PC-3 (cell line): ENCODE data around the gene HTR3B. TPM values are rescaled to one million over a fixed set of nuclear protein-coding genes. Genes with fewer than 3 reads are reported as not detected.
"Not testable (repeated sequence)": the region's sequence is repeated elsewhere in the genome, so short reads cannot be mapped to it uniquely, and the experiment has no call there.

Experiments
- ATAC-seq: fragments of 200-7000 bp; cut with Tn5 transposase; 2 replicates; pipeline ENCODE4 v1.9.1; 2020; ENCODE audit warnings: mild to moderate bottlenecking, moderate library complexity
- BruUV-seq: library from RNA; stranded (reverse); fragments of 400-500 nt; replicated peaks from 2 replicates; lab custom pipeline; 2021; lab: Mats Ljungman, UMichigan
- CTCF ChIA-PET: fragments of 300-600 bp; sonication (Branson Sonifier 250); formaldehyde crosslinking; loops from one replicate; lab custom pipeline; 2022; ENCODE audit warnings: antibody characterized with exemption; lab: Charles Lee
- POLR2A ChIA-PET: fragments of 300-600 bp; sonication (Branson Sonifier 250); formaldehyde crosslinking; loops from one replicate; lab custom pipeline; 2022; ENCODE audit warnings: antibody characterized with exemption; ENCODE audit not compliant: unreplicated experiment; lab: Charles Lee
- DNase-seq: peaks from one replicate; pipeline ENCODE4 v3.0.0-alpha.2; 2015
- H2AFZ ChIP-seq: fragments of 300-600 bp; sonication (generic); 2 replicates; pipeline ENCODE4 v1.6.0; 2016; ENCODE audit warnings: antibody characterized with exemption, low read length
- H3F3A ChIP-seq: fragments of 300-600 bp; sonication (generic); one replicate; pipeline ENCODE4 v1.6.0; 2017; ENCODE audit warnings: antibody characterized with exemption, low read length, control low read depth, mild to moderate bottlenecking; ENCODE audit not compliant: unreplicated experiment
- H3K27ac ChIP-seq: fragments of 300-600 bp; sonication (generic); 2 replicates; pipeline ENCODE4 v1.5.1; 2016; ENCODE audit warnings: mild to moderate bottlenecking, low read length
- H3K27me3 ChIP-seq: fragments of 300-600 bp; sonication (generic); 2 replicates; pipeline ENCODE4 v1.6.1; 2016; ENCODE audit warnings: low read length, mixed read lengths
- H3K36me3 ChIP-seq: fragments of 300-600 bp; sonication (generic); 2 replicates; pipeline ENCODE4 v1.6.1; 2016; ENCODE audit warnings: low read depth, mixed run types, low read length, mixed read lengths
- H3K4me1 ChIP-seq: fragments of 300-600 bp; sonication (generic); 2 replicates; pipeline ENCODE4 v1.5.1; 2016; ENCODE audit warnings: low read length; ENCODE audit not compliant: insufficient read depth
- H3K4me2 ChIP-seq: fragments of 300-600 bp; sonication (generic); 2 replicates; pipeline ENCODE4 v1.6.0; 2016; ENCODE audit warnings: low read length
- H3K4me3 ChIP-seq: fragments of 300-600 bp; sonication (generic); 2 replicates; pipeline ENCODE4 v1.5.1; 2016; ENCODE audit warnings: mild to moderate bottlenecking, low read length, mixed read lengths
- H3K79me2 ChIP-seq: fragments of 300-600 bp; sonication (generic); 2 replicates; pipeline ENCODE4 v1.6.1; 2017; ENCODE audit warnings: low read length, mixed read lengths
- H3K9ac ChIP-seq: fragments of 300-600 bp; sonication (generic); 2 replicates; pipeline ENCODE4 v1.6.0; 2016; ENCODE audit warnings: mild to moderate bottlenecking, low read length
- H3K9me2 ChIP-seq: fragments of 300-600 bp; sonication (generic); replicated peaks from 2 replicates; pipeline ENCODE4 v1.6.1; 2016; ENCODE audit warnings: mixed run types, low read length, mixed read lengths
- H3K9me3 ChIP-seq: fragments of 300-600 bp; sonication (generic); 2 replicates; pipeline ENCODE4 v1.6.1; 2016; ENCODE audit warnings: low read length, mixed read lengths
- H4K20me1 ChIP-seq: fragments of 300-600 bp; sonication (generic); 2 replicates; pipeline ENCODE4 v1.6.1; 2016; ENCODE audit warnings: low read length, mixed read lengths
- CTCF ChIP-seq: fragments of 300-600 bp; sonication (generic); conservative IDR thresholded peaks from 2 replicates; pipeline ENCODE4 v1.5.1; 2017; ENCODE audit warnings: antibody characterized with exemption, low read depth, mild to moderate bottlenecking, low read length
- EZH2 ChIP-seq: fragments of 300-600 bp; sonication (generic); IDR thresholded peaks from one replicate; pipeline ENCODE4 v1.6.1; 2017; ENCODE audit warnings: antibody characterized with exemption, mild to moderate bottlenecking, low read length; ENCODE audit not compliant: unreplicated experiment
- EZH2phosphoT487 ChIP-seq: fragments of 300-600 bp; sonication (generic); IDR thresholded peaks from 2 replicates; pipeline ENCODE4 v1.6.1; 2018; ENCODE audit warnings: mild to moderate bottlenecking, antibody characterized with exemption, low read length, borderline replicate concordance
- intact Hi-C: fragments of 100-400 bp; cut with micrococcal nuclease; formaldehyde crosslinking; loops from 2 replicates; pipeline ENCODE4 v1.9.0; 2023
- total RNA-seq: library from RNA; depleted of rRNA; stranded (reverse); fragments of >200 nt; gene quantifications from 2 replicates; pipeline ENCODE4 v1.2.3, GENCODE V29; 2014

The HTR3B gene
- total RNA-seq, 1 experiment from 2014 or later, result not detected

- ChIA-PET CTCF (interaction anchor here (1.2 kb wide), 1 partner anchor 11 kb away, joined by 3 read pairs; no protein-coding TSS in a partner anchor), POLR2A (no interaction called here)
- ATAC-seq, result no peak
- H2AFZ ChIP-seq, result no peak overlapping the region
- H3K4me1 ChIP-seq, result peaks cover 13% of the 10 kb centered on the region; the same call in 1 of the 2 replicates
- H3F3A ChIP-seq, result no peaks in the 10 kb centered on the region
- no peak overlapping the region for H3K27ac ChIP-seq
- no peaks in the 10 kb centered on the region for H3K9me2 ChIP-seq
- H3K4me3 ChIP-seq, result no peak overlapping the region
- no peak overlapping the region for H3K4me2 ChIP-seq
- DNase-seq, result no peak
- H3K36me3 ChIP-seq, result no peaks in the 10 kb centered on the region
- no peaks in the 10 kb centered on the region for H3K79me2 ChIP-seq
- no peaks in the 10 kb centered on the region for H3K9me3 ChIP-seq
- intact Hi-C loops, result no loop called here
- no peak overlapping the region for H3K9ac ChIP-seq
- H4K20me1 ChIP-seq, result no peaks in the 10 kb centered on the region
- TF ChIP-seq CTCF (no peak), EZH2 (no peak)
- peaks cover 51% of the 10 kb centered on the region for H3K27me3 ChIP-seq
- BruUV-seq, result no TSS peak
These were observed 2.6 kb downstream of the HTR3B start for GRCh38 chr11:113907152-113907551.

GRCh38 chr11:113907681-113908080 is 3.1 kb downstream of the HTR3B start:
- no TSS peak for BruUV-seq
- Histone ChIP-seq H3K9ac (no peak overlapping the region), H3K27ac (no peak overlapping the region), H3K9me3 (no peaks in the 10 kb centered on the region), H3K36me3 (no peaks in the 10 kb centered on the region), H3K9me2 (no peaks in the 10 kb centered on the region), H3K4me3 (no peak overlapping the region), H3K27me3 (peaks cover 46% of the 10 kb centered on the region), H2AFZ (no peak overlapping the region), H3K4me2 (no peak overlapping the region), H3K4me1 (peaks cover 13% of the 10 kb centered on the region; the same call in 1 of the 2 replicates), H3K79me2 (no peaks in the 10 kb centered on the region), H4K20me1 (no peaks in the 10 kb centered on the region), H3F3A (no peaks in the 10 kb centered on the region)
- ATAC-seq (no peak), DNase-seq (no peak)
- ChIA-PET CTCF (no interaction called here), POLR2A (no interaction called here)
- intact Hi-C loops, result no loop called here
- no peak for TF ChIP-seq EZH2
- no peak for TF ChIP-seq EZH2phosphoT487
- no peak for TF ChIP-seq CTCF

- POLR2A ChIA-PET, result no interaction called here
These were observed 3.5 kb downstream of the HTR3B start for GRCh38 chr11:113908098-113908497.

GRCh38 chr11:113911491-113911890 is 6.9 kb downstream of the HTR3B start:
- CTCF ChIA-PET, POLR2A ChIA-PET, H2AFZ ChIP-seq: not testable (repeated sequence)

More at GRCh38 chr11:113908098-113908497, 3.5 kb downstream of the HTR3B start:
- Histone ChIP-seq H4K20me1 (no peaks in the 10 kb centered on the region), H3F3A (no peaks in the 10 kb centered on the region), H3K27ac (no peak overlapping the region), H3K4me1 (peaks cover 13% of the 10 kb centered on the region; the same call in 1 of the 2 replicates), H3K9ac (no peak overlapping the region), H3K9me3 (no peaks in the 10 kb centered on the region), H3K27me3 (peaks cover 43% of the 10 kb centered on the region), H3K4me2 (no peak overlapping the region), H2AFZ (no peak overlapping the region), H3K36me3 (no peaks in the 10 kb centered on the region), H3K9me2 (no peaks in the 10 kb centered on the region), H3K79me2 (no peaks in the 10 kb centered on the region), H3K4me3 (no peak overlapping the region)
- ATAC-seq (no peak), DNase-seq (no peak)
- intact Hi-C loops, result no loop called here
- BruUV-seq, result no TSS peak
- CTCF ChIA-PET, result no interaction called here
- no peak for TF ChIP-seq EZH2phosphoT487
- no peak for TF ChIP-seq EZH2
- no peak for TF ChIP-seq CTCF

More at GRCh38 chr11:113911491-113911890, 6.9 kb downstream of the HTR3B start:
- H3K9me3 ChIP-seq, H3F3A ChIP-seq, H3K36me3 ChIP-seq, H3K9ac ChIP-seq, DNase-seq, H4K20me1 ChIP-seq, ATAC-seq, H3K27ac ChIP-seq, intact Hi-C loops, H3K4me2 ChIP-seq, H3K9me2 ChIP-seq, H3K4me1 ChIP-seq, H3K4me3 ChIP-seq, BruUV-seq, H3K79me2 ChIP-seq: not testable (repeated sequence)
- peaks cover 28% of the 10 kb centered on the region for H3K27me3 ChIP-seq
